SH-SY5Y (cell line): ENCODE measurements around the gene SHISA3.

Experiments
- GATA2 ChIP-seq: IDR thresholded peaks from 2 replicates; pipeline ENCODE4 v1.6.1; 2011; ENCODE audit warnings: mild to moderate bottlenecking, low read depth, low read length
- GATA3 ChIP-seq: IDR thresholded peaks from 2 replicates; pipeline ENCODE4 v1.6.1; 2011; ENCODE audit warnings: low read depth, mild to moderate bottlenecking, low read length, moderate library complexity

SHISA3 gene

GRCh38 chr4:42404001-42404400 is 6.7 kb downstream of the SHISA3 start:
- TF ChIP-seq GATA3 (no peak), GATA2 (no peak)

GRCh38 chr4:42410446-42410845 is 13.2 kb downstream of the SHISA3 start:
- TF ChIP-seq GATA3 (no peak), GATA2 (no peak)

GRCh38 chr4:42411803-42412202 is 14.5 kb downstream of the SHISA3 start:
- no peak for TF ChIP-seq GATA3
- TF ChIP-seq GATA2 = no peak

GRCh38 chr4:42412251-42412650 is 15.0 kb downstream of the SHISA3 start:
- TF ChIP-seq GATA2 = no peak
- no peak for TF ChIP-seq GATA3

GRCh38 chr4:42415281-42415680 is 18.0 kb downstream of the SHISA3 start:
- TF ChIP-seq GATA2 = no peak
- TF ChIP-seq GATA3 = no peak

GRCh38 chr4:42416017-42416416 is 18.7 kb downstream of the SHISA3 start:
- no peak for TF ChIP-seq GATA2
- TF ChIP-seq GATA3 = no peak

- TF ChIP-seq GATA3 = no peak
- TF ChIP-seq GATA2 = no peak
These were observed 20.3 kb downstream of the SHISA3 start for GRCh38 chr4:42417550-42417949.

GRCh38 chr4:42420140-42420539 is 22.9 kb downstream of the SHISA3 start:
- TF ChIP-seq GATA2 (no peak), GATA3 (no peak)

- TF ChIP-seq GATA3 (no peak), GATA2 (no peak)
These were observed 28.1 kb downstream of the SHISA3 start for GRCh38 chr4:42425146-42426065.

- TF ChIP-seq GATA2 (no peak), GATA3 (no peak)
These were observed 30.7 kb downstream of the SHISA3 start for GRCh38 chr4:42428036-42428435.

GRCh38 chr4:42436928-42437565 is 39.8 kb downstream of the SHISA3 start:
- TF ChIP-seq GATA2 (no peak), GATA3 (no peak)

GRCh38 chr4:42440083-42440482 is 42.8 kb downstream of the SHISA3 start:
- TF ChIP-seq GATA3 (no peak), GATA2 (no peak)

GRCh38 chr4:42442601-42443000 is 45.3 kb downstream of the SHISA3 start:
- TF ChIP-seq GATA3 (no peak), GATA2 (no peak)

- TF ChIP-seq GATA3 = no peak
- TF ChIP-seq GATA2 = no peak
These were observed 47.8 kb downstream of the SHISA3 start for GRCh38 chr4:42445038-42445437.

- TF ChIP-seq GATA2 (no peak), GATA3 (no peak)
These were observed 49.5 kb downstream of the SHISA3 start for GRCh38 chr4:42446823-42447222.
